HFFc6 (cell line): ENCODE data around the gene NPDC1. TPM values are rescaled to one million over a fixed set of nuclear protein-coding genes. Genes with fewer than 3 reads are reported as not detected.

Experiments used
- DNase-seq: peaks from one replicate; pipeline ENCODE4 v3.0.0-alpha.2; 2018
- H3K27ac Mint-ChIP-seq: 2 replicates; pipeline ENCODE4 v1.8.0; 2020; ENCODE audit warnings: mild to moderate bottlenecking, mixed read lengths
- H3K27me3 Mint-ChIP-seq: 2 replicates; pipeline ENCODE4 v1.8.0; 2021; ENCODE audit warnings: mild to moderate bottlenecking, moderate library complexity, mixed read lengths; ENCODE audit not compliant: insufficient read depth
- H3K36me3 Mint-ChIP-seq: 2 replicates; pipeline ENCODE4 v1.8.0; 2021; ENCODE audit warnings: low read depth, mixed read lengths
- H3K4me1 Mint-ChIP-seq: 2 replicates; pipeline ENCODE4 v1.8.0; 2020; ENCODE audit warnings: low read depth, mixed read lengths
- H3K4me3 Mint-ChIP-seq: 2 replicates; pipeline ENCODE4 v1.8.0; 2020; ENCODE audit warnings: mild to moderate bottlenecking, moderate library complexity, mixed read lengths
- H3K9me3 Mint-ChIP-seq: 2 replicates; pipeline ENCODE4 v1.8.0; 2020; ENCODE audit warnings: mild to moderate bottlenecking, mixed read lengths
- CTCF ChIP-seq: fragments of 200-600 bp; sonication (generic); IDR thresholded peaks from 2 replicates; pipeline ENCODE4 v1.5.0; 2021; ENCODE audit warnings: antibody characterized with exemption, mild to moderate bottlenecking
- total RNA-seq, 6 experiments: library from RNA; stranded (reverse); fragmentation: NEBNext Ultra II Directional; extraction: Animal tissue kit (Norgen Biotek cat#: 25700); gene quantifications; 2 replicates in 1 of 6; 3 replicates in 5 of 6; pipeline ENCODE4 v1.2.3, GENCODE V29; 2021

Gene NPDC1
- total RNA-seq, 6 experiments from 2014 or later: 112 to 197 (median 119) TPM

DNA sequence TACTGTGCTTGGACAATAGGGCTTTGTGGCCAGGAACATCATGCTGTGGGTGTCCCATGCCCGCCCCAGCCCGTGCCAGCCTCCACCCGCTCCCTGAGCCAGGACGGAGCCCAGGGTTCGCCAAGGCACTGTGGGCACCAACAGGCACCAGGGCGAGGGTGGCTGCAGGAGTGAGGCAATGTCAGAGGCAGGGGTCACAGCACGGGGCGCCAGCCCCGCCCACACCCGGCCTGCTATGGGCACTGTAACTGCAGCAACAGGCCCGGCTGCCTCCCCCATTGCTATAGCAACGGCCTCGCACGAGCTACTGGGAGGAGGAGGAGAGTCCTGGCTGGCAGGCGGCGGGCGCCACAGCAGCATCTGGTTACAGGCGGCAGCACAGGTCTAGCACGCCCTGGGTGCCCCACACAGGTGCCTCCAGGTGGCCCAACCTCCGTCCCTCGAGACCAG, 20.4 kb downstream of the NPDC1 start:
- no peaks in the 10 kb centered on the region for H3K9me3 Mint-ChIP-seq
- no peak for DNase-seq
- H3K4me1 Mint-ChIP-seq: 0 out of 2 replicates have a peak, but pooled peaks cover 5% of the 10 kb centered on the region
- no peak for TF ChIP-seq CTCF
- no peak overlapping the region for H3K27ac Mint-ChIP-seq
- no peak overlapping the region for H3K4me3 Mint-ChIP-seq
- H3K27me3 Mint-ChIP-seq: peaks cover 3% of the 10 kb centered on the region; the same call in 1 of the 2 replicates
- H3K36me3 Mint-ChIP-seq: no peaks in the 10 kb centered on the region

DNA sequence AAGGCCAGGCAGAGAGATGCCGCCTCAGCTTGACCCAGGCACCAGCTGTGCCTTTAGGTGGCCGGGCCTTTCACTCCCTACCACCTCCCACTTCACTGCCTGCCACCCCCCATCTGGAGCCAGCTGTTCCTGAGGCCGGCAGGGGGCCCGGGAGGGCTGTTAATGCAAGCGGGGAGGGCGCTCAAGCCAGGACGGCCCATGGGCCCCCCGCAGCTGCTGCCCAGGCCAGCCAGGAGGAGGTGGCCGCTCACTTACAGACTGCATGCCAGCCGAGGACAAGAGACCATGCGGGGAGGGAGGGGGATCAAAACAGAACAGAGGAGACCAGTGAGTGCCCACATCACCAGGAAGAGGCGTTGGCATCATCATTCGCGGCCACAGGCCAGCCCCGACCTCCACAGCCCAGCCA, 22.4 kb downstream of the NPDC1 start:
- no peaks in the 10 kb centered on the region for H3K36me3 Mint-ChIP-seq
- peaks cover 3% of the 10 kb centered on the region for H3K27me3 Mint-ChIP-seq
- TF ChIP-seq CTCF: no peak
- no peak for DNase-seq
- no peak overlapping the region for H3K27ac Mint-ChIP-seq
- no peaks in the 10 kb centered on the region for H3K9me3 Mint-ChIP-seq
- H3K4me1 Mint-ChIP-seq: 0 out of 2 replicates have a peak, but pooled peaks cover 5% of the 10 kb centered on the region
- H3K4me3 Mint-ChIP-seq: no peak overlapping the region

DNA sequence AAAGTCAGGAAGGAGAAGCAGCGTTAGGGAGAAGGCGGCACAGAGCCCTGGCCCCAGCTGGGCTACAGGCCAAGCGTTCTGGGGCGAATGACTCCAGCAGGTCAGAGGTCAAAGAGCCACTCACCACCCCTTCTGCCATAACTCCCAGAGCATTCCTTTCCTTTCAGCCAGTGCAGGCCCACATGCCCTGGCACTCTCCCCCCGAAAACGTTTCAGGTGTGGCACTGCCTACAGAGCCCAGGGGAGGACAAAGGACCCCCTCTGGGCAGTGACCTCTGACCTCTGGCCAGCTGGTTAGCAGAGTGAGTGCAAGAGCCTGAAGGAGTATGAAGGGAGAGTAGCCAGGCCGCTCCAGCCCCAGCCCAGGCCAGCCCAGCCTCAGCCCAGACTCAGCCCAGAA, 22.8 kb downstream of the NPDC1 start:
- H3K36me3 Mint-ChIP-seq: no peaks in the 10 kb centered on the region
- DNase-seq: no peak
- H3K4me3 Mint-ChIP-seq: no peak overlapping the region
- H3K4me1 Mint-ChIP-seq: 0 out of 2 replicates have a peak, but pooled peaks cover 5% of the 10 kb centered on the region
- H3K27me3 Mint-ChIP-seq: peaks cover 3% of the 10 kb centered on the region
- H3K9me3 Mint-ChIP-seq: no peaks in the 10 kb centered on the region
- no peak overlapping the region for H3K27ac Mint-ChIP-seq
- no peak for TF ChIP-seq CTCF

DNA sequence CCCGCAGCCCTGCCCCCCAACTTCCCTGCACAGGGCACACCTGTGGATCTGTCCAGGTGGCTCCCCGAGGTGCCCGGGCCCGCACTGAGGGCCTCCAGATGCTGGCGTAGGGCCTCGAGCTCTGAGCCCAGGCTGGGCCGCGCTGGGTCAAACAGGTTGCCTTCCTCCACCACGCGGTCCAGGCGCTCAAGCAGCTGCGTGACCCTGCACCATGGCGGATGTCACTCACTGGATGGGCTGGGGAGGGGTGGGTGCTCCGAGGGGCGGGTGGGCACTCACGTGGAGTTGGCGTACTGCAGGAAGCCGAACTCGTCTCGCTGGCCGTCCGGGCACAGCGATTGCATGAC, 23.3 kb downstream of the NPDC1 start:
- no peak for DNase-seq
- no peak overlapping the region for H3K4me3 Mint-ChIP-seq
- H3K4me1 Mint-ChIP-seq: 0 out of 2 replicates have a peak, but pooled peaks cover 5% of the 10 kb centered on the region
- no peaks in the 10 kb centered on the region for H3K9me3 Mint-ChIP-seq
- TF ChIP-seq CTCF: no peak
- peaks cover 3% of the 10 kb centered on the region for H3K27me3 Mint-ChIP-seq
- H3K27ac Mint-ChIP-seq: no peak overlapping the region
- H3K36me3 Mint-ChIP-seq: no peaks in the 10 kb centered on the region

GRCh38 chr9:137021979-137022661, 23.9 kb downstream of the NPDC1 start:
- DNase-seq: peak; percentile 55
- Mint-ChIP-seq H3K4me3 (no peak overlapping the region), H3K27ac (peak overlapping the region; percentile 18; the same call in 1 of the 2 replicates), H3K36me3 (no peaks in the 10 kb centered on the region), H3K4me1 (0 out of 2 replicates have a peak, but pooled peaks cover 1% of the 10 kb centered on the region), H3K27me3 (peaks cover 3% of the 10 kb centered on the region), H3K9me3 (no peaks in the 10 kb centered on the region)
- TF ChIP-seq CTCF: no peak
